Endothelial cell of umbilical vein (primary cell): ENCODE measurements around the gene ARHGEF7. TPM values are rescaled to one million over a fixed set of nuclear protein-coding genes. Genes with fewer than 3 reads are reported as not detected.

Experiments
- BruUV-seq: library from RNA; stranded (reverse); fragments of 400-500 nt; replicated peaks from 2 replicates; lab custom pipeline; 2021; lab: Mats Ljungman, UMichigan
- CTCF ChIA-PET: fragments of 300-600, 350-600 bp; sonication (Branson Sonifier 250); formaldehyde crosslinking; loops from one replicate; lab custom pipeline; 2021; ENCODE audit warnings: antibody characterized with exemption, inconsistent platforms; lab: Charles Lee
- POLR2A ChIA-PET: fragments of 300-600, 350-600 bp; sonication (Branson Sonifier 250); formaldehyde crosslinking; loops from one replicate; lab custom pipeline; 2021; ENCODE audit warnings: antibody characterized with exemption, inconsistent platforms; lab: Charles Lee
- DNase-seq: peaks from one replicate; pipeline ENCODE4 v3.0.0-alpha.2; 2011; ENCODE audit warnings: low read depth, low spot score
- FAIRE-seq: peaks from 2 replicates; lab custom pipeline; 2011; peaks lifted over from hg19 to GRCh38; lab: Jason Lieb, UNC
- H2AFZ ChIP-seq: 2 replicates; pipeline ENCODE4 v1.6.0; 2012; ENCODE audit warnings: low read depth, low read length, control low read depth, inconsistent platforms
- H3K27ac ChIP-seq: 2 replicates; pipeline ENCODE4 v1.5.1; 2011; ENCODE audit warnings: low read depth, mild to moderate bottlenecking, control low read depth, low read length, moderate library complexity; ENCODE audit not compliant: insufficient read depth
- H3K27me3 ChIP-seq, 2 experiments: 2 replicates each; pipeline versions ENCODE4 v1.6.0 to v1.6.1; 2011; ENCODE audit warnings: low read length in 2 of 2, mixed read lengths in 1 of 2; ENCODE audit not compliant: control insufficient read depth in 2 of 2, insufficient read depth in 2 of 2
- H3K36me3 ChIP-seq, 2 experiments: 2 replicates in 1 of 2; 3 replicates in 1 of 2; pipeline ENCODE4 v1.5.1; 2011; ENCODE audit warnings: low read length in 2 of 2, mild to moderate bottlenecking in 1 of 2, moderate library complexity in 1 of 2; ENCODE audit not compliant: control insufficient read depth in 2 of 2, insufficient read depth in 2 of 2; ENCODE audit errors: extremely low read depth in 1 of 2
- H3K4me1 ChIP-seq: 3 replicates; pipeline ENCODE4 v1.5.1; 2011; ENCODE audit warnings: mild to moderate bottlenecking, low read length; ENCODE audit not compliant: control insufficient read depth, insufficient read depth; ENCODE audit errors: extremely low read depth
- H3K4me2 ChIP-seq: 2 replicates; pipeline ENCODE4 v1.6.1; 2011; ENCODE audit warnings: low read length, control low read depth, mixed read lengths; ENCODE audit not compliant: insufficient read depth
- H3K4me3 ChIP-seq, 3 experiments: fragments of 200-600 bp in 1 of 3; sonication (generic), shearing (Covaris generic) in 1 of 3; replicated peaks in 1 of 3; 2 replicates each; pipeline ENCODE4 v1.5.1; 2011 to 2016; ENCODE audit warnings: control low read depth in 3 of 3, low read length in 3 of 3, mild to moderate bottlenecking in 2 of 3, inconsistent platforms in 1 of 3, low read depth in 1 of 3, moderate library complexity in 1 of 3; ENCODE audit not compliant: insufficient read depth in 1 of 3
- H3K79me2 ChIP-seq: 2 replicates; pipeline ENCODE4 v1.6.0; 2012; ENCODE audit warnings: low read length, inconsistent platforms; ENCODE audit not compliant: control insufficient read depth, insufficient read depth
- H3K9ac ChIP-seq: replicated peaks from 2 replicates; pipeline ENCODE3; 2011; ENCODE audit warnings: low read length, control low read depth; ENCODE audit not compliant: insufficient read depth; ENCODE audit errors: extremely low read depth
- H3K9me1 ChIP-seq: replicated peaks from 3 replicates; pipeline ENCODE4 v1.6.0; 2011; ENCODE audit warnings: mild to moderate bottlenecking, low read length; ENCODE audit not compliant: control insufficient read depth, insufficient read depth; ENCODE audit errors: extremely low read depth
- H3K9me3 ChIP-seq: replicated peaks from 2 replicates; pipeline ENCODE4 v1.5.1; 2012; ENCODE audit warnings: low read length, inconsistent platforms; ENCODE audit not compliant: control insufficient read depth, insufficient read depth
- H4K20me1 ChIP-seq: replicated peaks from 2 replicates; pipeline ENCODE3; 2011; ENCODE audit warnings: mild to moderate bottlenecking, low read length; ENCODE audit not compliant: control insufficient read depth, insufficient read depth; ENCODE audit errors: extremely low read depth
- EZH2 ChIP-seq: IDR thresholded peaks from 2 replicates; pipeline ENCODE4 v1.6.1; 2012; ENCODE audit warnings: borderline replicate concordance, low read depth, mild to moderate bottlenecking, moderate library complexity, low read length, inconsistent platforms; ENCODE audit not compliant: severe bottlenecking
- FOS ChIP-seq: IDR thresholded peaks from 2 replicates; pipeline ENCODE4 v1.6.1; 2011; ENCODE audit warnings: mild to moderate bottlenecking, low read length, moderate library complexity, borderline replicate concordance; ENCODE audit not compliant: insufficient read depth
- GATA2 ChIP-seq: IDR thresholded peaks from 2 replicates; pipeline ENCODE4 v1.7.0; 2011; ENCODE audit warnings: low read depth, mild to moderate bottlenecking, moderate library complexity, mixed read lengths, low read length; ENCODE audit not compliant: insufficient read length, insufficient read depth
- JUN ChIP-seq: IDR thresholded peaks from 2 replicates; pipeline ENCODE4 v1.6.1; 2011; ENCODE audit warnings: borderline replicate concordance, low read depth; ENCODE audit not compliant: insufficient read length, insufficient read depth
- MYC ChIP-seq: IDR thresholded peaks from one replicate; pipeline ENCODE4 v1.6.1; 2011; ENCODE audit warnings: mild to moderate bottlenecking, low read depth, low read length
- POLR2A ChIP-seq: IDR thresholded peaks from 2 replicates; pipeline ENCODE4 v1.6.1; 2012; ENCODE audit warnings: low read depth, mild to moderate bottlenecking, control low read depth, low read length
- POLR2AphosphoS5 ChIP-seq: IDR thresholded peaks from 2 replicates; pipeline ENCODE4 v1.6.1; 2012; ENCODE audit warnings: low read depth, mild to moderate bottlenecking, control low read depth, low read length, moderate library complexity; ENCODE audit not compliant: insufficient read depth
- dilution Hi-C: fragments of 300-500 bp; cut with MboI; formaldehyde crosslinking; loops from one replicate; pipeline ENCODE4 v1.15.0; 2019; ENCODE audit warnings: low sequenced_read_pairs; ENCODE audit not compliant: extremely low pct_ligation_motif_present
- intact Hi-C: fragments of 100-400 bp; cut with micrococcal nuclease; formaldehyde crosslinking; loops from one replicate; pipeline ENCODE4 v1.10.0; 2022
- polyA plus RNA-seq, 4 experiments: library from polyadenylated mRNA; depleted of rRNA in 3 of 4; stranded (reverse) in 3 of 4; unstranded in 1 of 4; fragments of >200 nt; gene quantifications; 2 replicates each; pipeline versions ENCODE4 v1.2.1 to v1.2.3, GENCODE V29; 2011 to 2012; ENCODE audit warnings: missing spikeins in 1 of 4
- total RNA-seq: library from RNA; stranded (reverse); gene quantifications from 2 replicates; pipeline ENCODE4 v1.2.3, GENCODE V29; 2021
- TF ChIP-seq, protein P1 (sequence below): IDR thresholded peaks from 2 replicates; pipeline ENCODE4 v1.6.1; 2011; ENCODE audit not compliant: insufficient read depth, insufficient read length
- TF ChIP-seq, protein P2 (sequence below), 2 donors: IDR thresholded peaks; 1 replicate in 1 of 2; 2 replicates in 1 of 2; pipeline ENCODE4 v1.5.1; 2011; ENCODE audit warnings: low read length in 2 of 2, mild to moderate bottlenecking in 2 of 2, moderate library complexity in 2 of 2, control low read depth in 1 of 2, inconsistent platforms in 1 of 2, low read depth in 1 of 2; ENCODE audit not compliant: insufficient read depth in 1 of 2; ENCODE audit errors: extremely low read depth in 1 of 2

The ARHGEF7 gene
- total and polyA plus RNA-seq, 2 donors (not counting 3 experiments of a cell fraction or from before 2014, with no cell fraction given) = 94.9 to 155 TPM

DNA sequence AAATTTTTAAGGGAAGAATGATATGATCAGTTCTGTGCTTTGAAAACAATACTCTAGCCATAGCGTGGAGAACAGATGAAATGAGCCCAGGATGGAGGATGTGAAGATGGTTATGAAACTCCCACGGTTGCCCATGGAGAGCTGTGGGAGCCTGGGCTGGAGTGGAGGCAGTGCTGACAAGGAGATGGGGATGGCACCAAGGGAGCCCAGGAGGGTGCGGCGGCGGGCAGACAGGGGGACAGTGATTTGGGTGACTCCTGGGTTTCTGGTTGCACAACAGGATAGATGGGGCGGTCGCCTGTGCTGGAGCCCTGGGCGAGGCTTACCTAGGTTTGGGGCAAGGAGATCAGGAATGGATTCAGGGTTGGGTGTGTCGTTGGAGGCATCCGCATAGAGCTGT, 15.9 kb downstream of the ARHGEF7 start:
- FAIRE-seq (no peak), DNase-seq (no peak)
- dilution Hi-C loops (no loop called here), intact Hi-C loops (no loop called here)
- H3K27me3 ChIP-seq = peaks cover 4 to 22% of the 10 kb centered on the region in 2 experiments
- H2AFZ ChIP-seq = no peak overlapping the region
- ChIA-PET POLR2A (no interaction called here), CTCF (no interaction called here)
- no peak overlapping the region for H3K27ac ChIP-seq
- H3K4me2 ChIP-seq = no peak overlapping the region
- no peak overlapping the region for H3K4me3 ChIP-seq
- H3K4me1 ChIP-seq = no peaks in the 10 kb centered on the region
- H3K79me2 ChIP-seq = no peaks in the 10 kb centered on the region
- TF ChIP-seq POLR2AphosphoS5 (no peak), EZH2 (no peak), GATA2 (no peak), MYC (no peak), JUN (no peak), FOS (no peak), POLR2A (no peak)
- TF ChIP-seq, protein P1, sequence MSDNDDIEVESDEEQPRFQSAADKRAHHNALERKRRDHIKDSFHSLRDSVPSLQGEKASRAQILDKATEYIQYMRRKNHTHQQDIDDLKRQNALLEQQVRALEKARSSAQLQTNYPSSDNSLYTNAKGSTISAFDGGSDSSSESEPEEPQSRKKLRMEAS = no peak
- TF ChIP-seq, protein P2, sequence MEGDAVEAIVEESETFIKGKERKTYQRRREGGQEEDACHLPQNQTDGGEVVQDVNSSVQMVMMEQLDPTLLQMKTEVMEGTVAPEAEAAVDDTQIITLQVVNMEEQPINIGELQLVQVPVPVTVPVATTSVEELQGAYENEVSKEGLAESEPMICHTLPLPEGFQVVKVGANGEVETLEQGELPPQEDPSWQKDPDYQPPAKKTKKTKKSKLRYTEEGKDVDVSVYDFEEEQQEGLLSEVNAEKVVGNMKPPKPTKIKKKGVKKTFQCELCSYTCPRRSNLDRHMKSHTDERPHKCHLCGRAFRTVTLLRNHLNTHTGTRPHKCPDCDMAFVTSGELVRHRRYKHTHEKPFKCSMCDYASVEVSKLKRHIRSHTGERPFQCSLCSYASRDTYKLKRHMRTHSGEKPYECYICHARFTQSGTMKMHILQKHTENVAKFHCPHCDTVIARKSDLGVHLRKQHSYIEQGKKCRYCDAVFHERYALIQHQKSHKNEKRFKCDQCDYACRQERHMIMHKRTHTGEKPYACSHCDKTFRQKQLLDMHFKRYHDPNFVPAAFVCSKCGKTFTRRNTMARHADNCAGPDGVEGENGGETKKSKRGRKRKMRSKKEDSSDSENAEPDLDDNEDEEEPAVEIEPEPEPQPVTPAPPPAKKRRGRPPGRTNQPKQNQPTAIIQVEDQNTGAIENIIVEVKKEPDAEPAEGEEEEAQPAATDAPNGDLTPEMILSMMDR (IDR thresholded peaks at IDR 0.05; ENCODE audit: extremely low read depth in 1 of 2, insufficient read depth in 1 of 2, low read depth in 1 of 2, low read length in 2 of 2) = no peak
- no peaks in the 10 kb centered on the region for H3K36me3 ChIP-seq
- no peaks in the 10 kb centered on the region for H3K9me3 ChIP-seq
- H3K9ac ChIP-seq = no peak overlapping the region
- H4K20me1 ChIP-seq = no peaks in the 10 kb centered on the region
- no peaks in the 10 kb centered on the region for H3K9me1 ChIP-seq
- no TSS peak for BruUV-seq
